ENCODE results near the gene ADAM33.

The ADAM33 gene

GRCh38 chr20:3710011-3710466 lies 28.2 kb upstream of the ADAM33 start:
- DNase-seq (ENCODE audit: low read depth in 2 of 2) = no peak

DNA sequence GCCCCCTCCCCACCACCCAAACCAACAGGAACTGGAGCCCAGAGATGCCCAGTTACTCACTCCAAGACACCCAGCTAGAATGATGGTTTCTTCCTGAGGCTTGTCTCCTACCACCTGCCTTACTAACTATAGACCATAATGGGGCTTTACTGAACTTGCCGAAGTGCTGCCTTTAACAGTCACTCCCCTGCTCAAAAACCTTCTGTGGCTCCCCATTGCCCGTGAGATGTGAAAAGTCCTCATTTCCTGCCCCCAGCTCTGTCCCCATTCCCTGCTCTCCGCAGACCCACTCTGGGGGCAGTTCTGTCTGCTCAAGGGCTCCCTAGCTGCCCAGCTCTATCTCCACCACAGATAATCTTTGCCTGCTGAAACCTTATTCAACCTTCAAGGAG lies 25.7 kb upstream of the ADAM33 start:
- DNase-seq (ENCODE audit: low read depth in 2 of 2) = no peak

DNA sequence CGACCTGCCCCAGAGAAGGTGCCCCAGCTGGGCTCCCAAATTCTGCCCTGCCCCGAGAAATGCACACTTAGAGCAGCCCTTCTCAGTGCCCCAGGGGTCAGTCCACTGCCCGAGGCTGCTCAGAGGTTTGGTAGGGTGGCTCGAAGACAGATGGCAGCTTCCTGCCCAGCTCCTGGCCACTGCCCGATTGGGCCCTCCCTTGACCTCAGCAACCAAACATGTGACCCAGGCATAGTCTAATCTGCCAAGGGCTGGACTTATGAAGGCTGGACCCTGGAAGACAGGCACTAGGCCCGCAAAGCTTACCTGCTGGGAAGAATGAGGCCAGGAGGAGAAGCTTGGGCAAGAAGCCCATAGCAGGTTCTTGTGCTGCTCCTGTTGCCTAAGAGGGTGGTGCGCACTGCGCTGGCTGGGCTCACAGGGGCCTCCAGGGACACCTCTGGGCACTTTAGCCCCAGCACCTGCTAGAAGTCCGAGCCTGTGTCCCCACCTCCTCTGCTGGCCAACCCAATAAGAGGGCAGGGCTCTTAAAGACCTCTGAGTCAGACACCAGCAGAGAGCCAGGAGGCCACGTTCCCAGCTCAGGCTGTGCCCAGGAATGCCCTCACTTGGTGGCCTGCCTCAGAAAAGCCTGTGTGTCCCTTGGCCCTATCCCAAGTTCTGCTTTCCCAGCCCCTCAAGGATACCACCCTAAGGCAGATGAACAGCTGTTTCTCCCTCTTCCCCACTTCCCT lies 25.1 kb upstream of the ADAM33 start:
- no peak for DNase-seq (ENCODE audit: low read depth in 2 of 2)

GRCh38 chr20:3705970-3706739 lies 24.3 kb upstream of the ADAM33 start:
- no peak for DNase-seq (ENCODE audit: low read depth in 2 of 2)

DNA sequence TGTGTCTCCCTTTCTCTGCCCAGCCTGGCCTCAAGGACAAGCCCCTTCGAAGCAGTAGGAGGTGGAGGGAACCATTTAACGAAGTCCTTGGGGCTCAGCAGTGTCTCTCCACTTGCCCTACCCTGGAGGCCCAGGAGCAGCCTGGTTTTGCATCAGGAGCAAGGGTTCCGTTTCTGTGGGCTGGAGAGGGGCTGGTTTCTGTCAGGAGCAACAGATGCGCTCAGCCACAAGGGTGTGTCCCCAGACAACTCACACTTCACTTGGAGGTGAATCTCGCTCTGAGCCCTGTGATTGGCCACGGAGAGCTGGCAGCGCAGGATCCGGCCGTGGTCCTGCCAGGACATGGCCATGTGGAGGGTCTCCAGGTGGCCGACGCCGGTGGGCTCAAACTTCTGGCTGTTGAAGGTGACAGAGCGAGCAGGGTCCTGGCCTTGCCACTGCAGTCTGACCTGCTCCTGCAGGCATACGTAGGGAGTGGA lies 23.7 kb upstream of the ADAM33 start:
- DNase-seq (ENCODE audit: low read depth in 2 of 2) = no peak

DNA sequence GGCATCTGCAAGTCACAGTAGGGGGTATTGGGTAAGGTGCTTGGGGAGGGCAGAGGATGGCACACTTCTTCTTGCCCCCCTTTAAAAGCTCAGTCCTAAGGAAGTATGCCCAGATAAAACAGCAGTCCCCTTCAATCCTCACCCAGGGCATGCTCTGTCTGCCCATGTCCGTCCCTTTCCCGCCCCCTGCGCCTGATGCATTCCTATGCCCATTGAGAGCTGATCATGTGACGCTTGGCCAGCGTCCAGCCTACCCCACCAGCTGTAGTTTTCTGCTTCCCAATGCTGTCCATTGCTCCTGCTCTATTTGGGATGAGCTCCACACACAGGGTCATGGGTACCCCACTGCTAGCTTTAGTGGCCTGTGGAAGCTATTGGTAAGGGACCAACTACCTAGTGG lies 22.3 kb upstream of the ADAM33 start:
- no peak for DNase-seq (ENCODE audit: low read depth in 2 of 2)

GRCh38 chr20:3702611-3703391 lies 21.0 kb upstream of the ADAM33 start:
- DNase-seq (ENCODE audit: low read depth in 2 of 2) = no peak

- no peak for DNase-seq (ENCODE audit: low read depth in 2 of 2)
Observed at GRCh38 chr20:3701061-3701998, 19.5 kb upstream of the ADAM33 start.

DNA sequence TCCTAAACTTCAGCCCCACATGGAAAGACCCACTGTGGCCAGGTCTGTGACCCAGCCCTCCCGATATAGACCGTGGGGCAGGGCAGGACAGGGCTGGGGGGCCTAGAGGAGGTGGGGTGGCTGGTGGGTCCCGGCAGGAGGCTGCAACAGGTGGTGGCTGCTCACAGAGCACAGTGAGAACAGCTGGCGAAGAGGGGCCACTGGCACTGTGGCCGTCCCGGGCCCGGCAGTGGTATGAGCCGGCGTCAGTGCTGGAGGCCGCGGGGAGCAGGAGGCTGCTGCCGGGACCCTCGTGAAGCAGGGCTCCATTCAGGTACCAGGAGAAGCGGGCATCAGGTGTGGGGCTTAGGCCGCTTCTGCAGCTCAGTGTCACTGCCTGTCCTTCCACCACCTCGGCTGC lies 17.2 kb upstream of the ADAM33 start:
- no peak for DNase-seq (ENCODE audit: low read depth in 2 of 2)

GRCh38 chr20:3698591-3699001 lies 16.8 kb upstream of the ADAM33 start:
- DNase-seq (ENCODE audit: low read depth in 2 of 2) = no peak

DNA sequence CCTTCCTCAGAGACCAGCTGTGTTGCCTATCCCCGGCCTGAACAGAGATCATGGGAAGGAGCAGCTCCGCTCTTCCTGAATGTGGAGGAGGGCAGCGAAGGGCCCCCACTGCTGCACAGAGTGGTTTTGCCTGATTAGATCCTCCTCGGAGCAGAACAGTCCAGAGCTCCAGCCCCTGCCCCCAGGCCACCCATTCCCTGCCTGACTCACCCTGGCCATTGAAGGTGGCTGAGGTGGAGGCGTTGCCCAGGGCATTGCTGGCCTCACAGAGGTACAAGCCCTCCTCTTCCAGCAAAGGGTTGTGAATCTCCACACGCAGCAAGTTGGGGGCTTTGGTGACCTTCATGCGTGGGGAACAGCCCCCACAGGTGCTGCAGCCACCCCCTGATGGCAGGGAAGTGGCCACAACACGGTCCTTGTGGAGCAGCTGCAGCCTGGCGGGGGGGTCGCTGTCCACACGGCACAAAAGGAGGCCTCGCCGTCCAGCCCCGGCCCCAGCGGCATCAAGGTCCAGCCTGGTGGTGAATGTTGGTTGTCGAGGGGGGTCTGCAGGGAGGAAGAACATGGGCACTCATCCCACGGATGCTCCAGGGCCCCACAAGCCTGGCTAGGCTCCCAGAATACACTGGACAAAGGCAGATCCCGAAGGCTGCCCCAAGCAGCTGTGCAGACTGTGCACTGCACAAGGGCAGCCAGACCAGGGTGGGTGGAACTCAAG lies 15.9 kb upstream of the ADAM33 start:
- DNase-seq (ENCODE audit: low read depth in 2 of 2) = no peak

GRCh38 chr20:3696745-3697587 lies 15.2 kb upstream of the ADAM33 start:
- DNase-seq (ENCODE audit: low read depth in 2 of 2) = no peak

- DNase-seq (ENCODE audit: low read depth in 2 of 2) = no peak
Observed at GRCh38 chr20:3696200-3696599, 14.4 kb upstream of the ADAM33 start.

DNA sequence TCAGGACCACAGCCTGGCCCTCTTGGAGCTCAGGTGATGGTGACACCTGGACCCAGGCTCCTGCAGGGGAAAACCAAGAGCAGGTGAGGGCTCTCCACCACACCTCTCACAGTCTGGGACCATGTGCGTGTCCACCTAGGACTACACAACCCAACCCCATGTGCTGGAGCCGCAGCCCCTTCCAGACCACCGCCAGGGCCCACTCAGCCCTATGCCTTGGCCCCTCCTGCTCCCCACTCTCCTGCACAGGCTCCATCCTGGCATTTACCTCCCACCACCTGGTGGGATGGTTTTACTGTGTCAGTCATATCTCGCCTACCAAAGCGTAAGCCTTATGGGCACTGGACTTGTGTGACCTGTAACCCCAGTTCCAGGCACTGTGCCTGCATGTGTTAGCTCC lies 13.1 kb upstream of the ADAM33 start:
- DNase-seq (ENCODE audit: low read depth in 2 of 2) = no peak

DNA sequence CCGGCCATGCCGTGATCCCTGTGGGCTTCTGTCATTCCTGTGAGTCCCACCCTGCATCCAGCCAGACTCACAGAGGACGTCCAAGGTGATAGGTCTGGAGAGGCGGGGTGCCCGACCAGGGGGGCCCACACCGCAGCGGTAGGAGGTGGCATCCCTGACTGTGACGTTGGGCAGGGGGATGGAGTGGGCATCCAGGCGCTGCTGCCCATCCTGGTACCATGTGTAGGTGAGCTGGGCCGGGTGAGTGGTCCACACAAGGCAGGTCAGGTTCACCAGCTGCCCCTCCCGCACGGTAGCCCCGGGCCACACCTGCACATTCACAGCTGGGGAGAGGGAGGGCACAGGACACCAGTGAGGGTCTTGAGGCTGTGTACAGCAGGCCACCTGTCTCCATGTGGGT lies 11.6 kb upstream of the ADAM33 start:
- no peak for DNase-seq (ENCODE audit: low read depth in 2 of 2)

- no peak for DNase-seq (ENCODE audit: low read depth in 2 of 2)
Observed at GRCh38 chr20:3692706-3693294, 11.0 kb upstream of the ADAM33 start.

DNA sequence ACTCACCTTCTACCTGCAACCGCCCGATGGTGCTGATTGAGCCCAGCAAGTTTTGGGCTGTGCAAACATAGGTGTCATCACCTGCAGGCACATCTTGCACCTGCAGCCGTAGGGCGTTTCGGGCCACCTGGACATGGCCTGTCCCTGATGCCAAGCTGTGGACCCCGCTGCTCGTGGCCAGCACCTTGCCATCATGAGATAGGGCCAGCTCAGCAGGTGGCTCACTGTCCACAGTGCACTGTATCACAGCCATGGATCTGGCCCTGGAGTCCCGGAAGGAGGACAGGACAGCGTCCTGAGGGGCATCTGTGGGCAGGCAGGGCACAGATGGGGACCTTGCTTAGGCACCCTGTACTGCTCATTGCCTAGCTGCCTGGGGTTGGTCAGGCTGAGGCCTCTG lies 10.1 kb upstream of the ADAM33 start:
- no peak for DNase-seq (ENCODE audit: low read depth in 2 of 2)

GRCh38 chr20:3691306-3691705 lies 9.5 kb upstream of the ADAM33 start:
- DNase-seq (ENCODE audit: low read depth in 2 of 2) = no peak

- no peak for DNase-seq (ENCODE audit: low read depth in 2 of 2)
Observed at GRCh38 chr20:3690413-3690812, 8.6 kb upstream of the ADAM33 start.

All from stimulated activated CD8-positive, alpha-beta memory T cell treated with anti-CD3 and anti-CD28 coated beads, Interleukin-7, amount 100 ng/mL, for 1 hour (primary cell).